Gastrocnemius medialis (tissue), 4 donors: ENCODE results near the gene ZNF423. TPM values are rescaled to one million over a fixed set of nuclear protein-coding genes. Genes with fewer than 3 reads are reported as not detected.

Experiments
- ATAC-seq, 2 donors: fragments of 150-250 bp; one replicate each; pipeline ENCODE4 v1.9.1; 2016
- DNase-seq, 2 donors: peaks; one replicate each; pipeline ENCODE4 v3.0.0-alpha.2; 2019
- H3K27ac ChIP-seq, 4 donors: fragments of 200-600 bp; sonication (generic); 1 replicate in 1 of 4; 2 replicates in 3 of 4; pipeline ENCODE4 v1.5.1; 2016 to 2018; ENCODE audit warnings: mild to moderate bottlenecking in 2 of 4, moderate library complexity in 1 of 4
- H3K27me3 ChIP-seq, 3 donors: fragments of 200-600 bp; sonication (generic) in 2 of 3; 1 replicate in 1 of 3; 2 replicates in 2 of 3; pipeline versions ENCODE4 v1.5.1 to v1.6.0; 2016 to 2019; ENCODE audit warnings: mild to moderate bottlenecking in 1 of 3, moderate library complexity in 1 of 3
- H3K36me3 ChIP-seq, 2 donors: fragments of 200-600 bp; sonication (generic) in 1 of 2; one replicate each; pipeline ENCODE4 v1.5.1; 2017 to 2018
- H3K4me1 ChIP-seq, 2 donors: fragments of 200-600 bp; sonication (generic) in 1 of 2; one replicate each; pipeline ENCODE4 v1.5.1; 2016 to 2017; ENCODE audit warnings: mild to moderate bottlenecking in 2 of 2
- H3K4me3 ChIP-seq, 4 donors: fragments of 200-600 bp; sonication (generic) in 3 of 4; 1 replicate in 1 of 4; 2 replicates in 3 of 4; pipeline ENCODE4 v1.5.1; 2016 to 2019; ENCODE audit warnings: mild to moderate bottlenecking in 2 of 4
- H3K9me3 ChIP-seq, 3 donors: fragments of 200-600 bp; sonication (generic) in 2 of 3; 1 replicate in 1 of 3; 2 replicates in 2 of 3; pipeline ENCODE4 v1.5.1; 2016 to 2019
- CTCF ChIP-seq, 5 experiments: fragments of 450-650 bp in 3 of 5; fragments of 200-600 bp in 2 of 5; sonication (generic) in 2 of 5; IDR thresholded peaks in 4 of 5; conservative IDR thresholded peaks in 1 of 5; 1 replicate in 4 of 5; 2 replicates in 1 of 5; pipeline ENCODE4 v1.5.1; 2016 to 2019; ENCODE audit warnings: antibody characterized with exemption in 5 of 5, mild to moderate bottlenecking in 3 of 5, moderate library complexity in 3 of 5
- POLR2A ChIP-seq, 2 donors: fragments of 450-650 bp; IDR thresholded peaks; one replicate each; pipeline ENCODE4 v1.6.1; 2017; ENCODE audit warnings: antibody characterized with exemption in 2 of 2, mild to moderate bottlenecking in 2 of 2, moderate library complexity in 2 of 2
- in situ Hi-C, 4 donors: fragments of 200-750 bp; cut with MboI; loops; one replicate each; pipeline versions ENCODE4 v1.15.0 to v1.8.0; 2017; ENCODE audit warnings: low sequenced_read_pairs in 4 of 4
- intact Hi-C: fragments of 100-400 bp; cut with DNase I; formaldehyde crosslinking; loops from one replicate; pipeline ENCODE4 v1.15.1; 2023; ENCODE audit warnings: low total_unique reads
- total RNA-seq, 4 donors: library from RNA; depleted of rRNA; stranded (reverse); fragments of >200 nt; gene quantifications; one replicate each; pipeline versions ENCODE4 v1.1.0 to v1.2.3, GENCODE V29; 2016

ZNF423 gene
- total RNA-seq, 4 donors from 2014 or later = 8.4 to 15.8 (median 12.5) TPM

GRCh38 chr16:49836218-49836617 is 19.7 kb downstream of the ZNF423 start:
- intact Hi-C loops = no loop called here
- no peak overlapping the region for H3K4me3 ChIP-seq
- ATAC-seq (peak in 1 of 2 donors; percentile 5), DNase-seq (peak in 1 of 2 donors; percentile 57)
- in situ Hi-C loops = no loop called here
- peak overlapping the region; percentile 87 to 98 (median 96) for H3K27ac ChIP-seq
- TF ChIP-seq CTCF (IDR thresholded peaks at IDR 0.05 in 4 of 5, conservative IDR thresholded peaks at IDR 0.05 in 1 of 5) (no peak), POLR2A (IDR thresholded peaks at IDR 0.05) (no peak)
- H3K4me1 ChIP-seq = peaks cover 72 to 79% of the 10 kb centered on the region in 2 donors
- H3K27me3 ChIP-seq = no peaks in the 10 kb centered on the region
- H3K9me3 ChIP-seq = no peaks in the 10 kb centered on the region
- H3K36me3 ChIP-seq = no peaks in the 10 kb centered on the region

GRCh38 chr16:49835161-49835777 is 20.6 kb downstream of the ZNF423 start:
- peak overlapping the region; percentile 87 to 98 (median 96) for H3K27ac ChIP-seq
- peak in 1 of 2 donors; percentile 7 for ATAC-seq
- DNase-seq = peak in 1 of 2 donors; percentile 44
- H3K36me3 ChIP-seq = no peaks in the 10 kb centered on the region
- intact Hi-C loops (loop anchor here (2.0 kb wide), 1 partner anchor 20 kb away; no protein-coding TSS in a partner anchor), in situ Hi-C loops (no loop called here)
- H3K4me1 ChIP-seq = peaks cover 80 to 81% of the 10 kb centered on the region in 2 donors
- H3K9me3 ChIP-seq = no peaks in the 10 kb centered on the region
- H3K4me3 ChIP-seq = peak overlapping the region in 3 of 4 donors; percentile 20 to 40 (median 31)
- no peaks in the 10 kb centered on the region for H3K27me3 ChIP-seq
- TF ChIP-seq CTCF (IDR thresholded peaks at IDR 0.05 in 4 of 5, conservative IDR thresholded peaks at IDR 0.05 in 1 of 5) (no peak), POLR2A (IDR thresholded peaks at IDR 0.05) (no peak)

GRCh38 chr16:49834531-49835151 is 21.3 kb downstream of the ZNF423 start:
- no peak for TF ChIP-seq CTCF (IDR thresholded peaks at IDR 0.05 in 4 of 5, conservative IDR thresholded peaks at IDR 0.05 in 1 of 5)
- peak; percentile 31 to 34 for TF ChIP-seq POLR2A (IDR thresholded peaks at IDR 0.05)
- intact Hi-C loops (loop anchor here (1.0 to 2.0 kb wide), 2 partner anchors 11 to 20 kb away; no protein-coding TSS in a partner anchor), in situ Hi-C loops (no loop called here)
- Histone ChIP-seq H3K9me3 (no peaks in the 10 kb centered on the region), H3K27me3 (no peaks in the 10 kb centered on the region), H3K4me3 (peak overlapping the region; percentile 12 to 40 (median 26)), H3K36me3 (no peaks in the 10 kb centered on the region), H3K27ac (peak overlapping the region; percentile 87 to 98 (median 96)), H3K4me1 (peaks cover 81 to 86% of the 10 kb centered on the region in 2 donors)
- DNase-seq (peak; percentile 88 to 96), ATAC-seq (peak; percentile 64 to 70)

- intact Hi-C loops (loop anchor here (1.0 to 2.0 kb wide), 2 partner anchors 11 to 21 kb away; no protein-coding TSS in a partner anchor), in situ Hi-C loops (no loop called here)
- TF ChIP-seq CTCF (IDR thresholded peaks at IDR 0.05 in 4 of 5, conservative IDR thresholded peaks at IDR 0.05 in 1 of 5) = no peak
- TF ChIP-seq POLR2A (IDR thresholded peaks at IDR 0.05) = no peak
- Histone ChIP-seq H3K9me3 (no peaks in the 10 kb centered on the region), H3K36me3 (no peaks in the 10 kb centered on the region), H3K27ac (peak overlapping the region; percentile 87 to 98 (median 96)), H3K27me3 (no peaks in the 10 kb centered on the region), H3K4me3 (peak overlapping the region; percentile 12 to 40 (median 26)), H3K4me1 (peaks cover 82 to 86% of the 10 kb centered on the region in 2 donors)
- peak; percentile 89 to 93 for DNase-seq
- peak; percentile 55 to 65 for ATAC-seq
Measured at GRCh38 chr16:49833796-49834530, 21.9 kb downstream of the ZNF423 start.
